Neuronal stem cell (in vitro differentiated cells): ENCODE measurements around the gene CA5A.
A peak's percentile ranks its signal among the peaks of the same experiment; 100 is the strongest.
"Not testable (repeated sequence)": the region's sequence is repeated elsewhere in the genome, so short reads cannot be mapped to it uniquely, and the experiment has no call there.

Experiments used
- DNase-seq: peaks from one replicate; pipeline ENCODE4 v3.0.0-alpha.2; 2013; ENCODE audit warnings: low spot score
- H2AFZ ChIP-seq: one replicate; pipeline ENCODE4 v1.6.1; 2013; ENCODE audit warnings: mild to moderate bottlenecking, low read length, inconsistent platforms
- H2AK5ac ChIP-seq: 2 replicates; pipeline ENCODE4 v1.6.1; 2013; ENCODE audit warnings: low read depth, mild to moderate bottlenecking, inconsistent platforms, low read length, moderate library complexity, mixed read lengths
- H2BK120ac ChIP-seq: 2 replicates; pipeline ENCODE4 v1.6.1; 2013; ENCODE audit warnings: low read depth, mild to moderate bottlenecking, inconsistent platforms, low read length, moderate library complexity, mixed read lengths
- H2BK12ac ChIP-seq: one replicate; pipeline ENCODE4 v1.6.1; 2013; ENCODE audit warnings: low read length, inconsistent platforms
- H2BK15ac ChIP-seq: 2 replicates; pipeline ENCODE4 v1.6.1; 2013; ENCODE audit warnings: mild to moderate bottlenecking, low read length, inconsistent platforms, mixed read lengths
- H2BK5ac ChIP-seq: one replicate; pipeline ENCODE4 v1.6.1; 2013; ENCODE audit warnings: inconsistent platforms, mild to moderate bottlenecking, low read length, moderate library complexity
- H3K14ac ChIP-seq: one replicate; pipeline ENCODE4 v1.6.1; 2013; ENCODE audit warnings: low read length, inconsistent platforms
- H3K18ac ChIP-seq: 2 replicates; pipeline ENCODE4 v1.6.1; 2013; ENCODE audit warnings: low read length, inconsistent platforms
- H3K23ac ChIP-seq: 2 replicates; pipeline ENCODE4 v1.6.1; 2013; ENCODE audit warnings: low read depth, mild to moderate bottlenecking, mixed read lengths, low read length, inconsistent platforms; ENCODE audit not compliant: poor library complexity
- H3K27ac ChIP-seq: replicated peaks from 3 replicates; pipeline ENCODE4 v1.5.1; 2013; ENCODE audit warnings: low read length, inconsistent platforms
- H3K27me3 ChIP-seq, 3 experiments: 2 replicates each; pipeline ENCODE4 v1.6.1; 2013; ENCODE audit warnings: low read length in 3 of 3, mild to moderate bottlenecking in 2 of 3, inconsistent platforms in 1 of 3, low read depth in 1 of 3, mixed read lengths in 1 of 3, moderate library complexity in 1 of 3; ENCODE audit not compliant: control insufficient read depth in 3 of 3, insufficient read depth in 3 of 3
- H3K36me3 ChIP-seq, 2 donors: replicated peaks in 1 of 2; 2 replicates each; pipeline ENCODE4 v1.6.1; 2013; ENCODE audit warnings: low read length in 2 of 2; ENCODE audit not compliant: control insufficient read depth in 2 of 2, insufficient read depth in 2 of 2
- H3K4ac ChIP-seq: 2 replicates; pipeline ENCODE4 v1.6.1; 2013; ENCODE audit warnings: inconsistent platforms, mild to moderate bottlenecking, low read length, moderate library complexity
- H3K4me1 ChIP-seq, 2 donors: 1 replicate in 1 of 2; 2 replicates in 1 of 2; pipeline ENCODE4 v1.6.1; 2013; ENCODE audit warnings: low read length in 2 of 2, low read depth in 1 of 2; ENCODE audit not compliant: control insufficient read depth in 2 of 2, insufficient read depth in 1 of 2
- H3K4me2 ChIP-seq: one replicate; pipeline ENCODE4 v1.6.1; 2013; ENCODE audit warnings: mild to moderate bottlenecking, low read length, inconsistent platforms; ENCODE audit not compliant: insufficient read depth, poor library complexity, severe bottlenecking
- H3K4me3 ChIP-seq, 2 donors: 2 replicates each; pipeline ENCODE4 v1.5.1; 2013; ENCODE audit warnings: low read length in 2 of 2, mild to moderate bottlenecking in 2 of 2, inconsistent platforms in 1 of 2, moderate library complexity in 1 of 2
- H3K79me1 ChIP-seq: one replicate; pipeline ENCODE4 v1.6.1; 2013; ENCODE audit warnings: low read depth, mild to moderate bottlenecking, inconsistent platforms, low read length, moderate library complexity
- H3K9ac ChIP-seq: one replicate; pipeline ENCODE4 v1.6.1; 2013; ENCODE audit warnings: mild to moderate bottlenecking, low read depth, low read length, inconsistent platforms; ENCODE audit not compliant: poor library complexity
- H3K9me3 ChIP-seq, 2 donors: replicated peaks in 1 of 2; 2 replicates each; pipeline versions ENCODE3 to v1.6.1; 2013; ENCODE audit warnings: low read length in 2 of 2, mild to moderate bottlenecking in 2 of 2, inconsistent platforms in 1 of 2, low read depth in 1 of 2, mixed read lengths in 1 of 2, moderate library complexity in 1 of 2; ENCODE audit not compliant: control insufficient read depth in 2 of 2, insufficient read depth in 1 of 2
- H4K8ac ChIP-seq: one replicate; pipeline ENCODE4 v1.6.1; 2013; ENCODE audit warnings: low read depth, mild to moderate bottlenecking, inconsistent platforms, low read length, moderate library complexity
- H4K91ac ChIP-seq: one replicate; pipeline ENCODE4 v1.6.1; 2013; ENCODE audit warnings: low read length, low read depth, mild to moderate bottlenecking, inconsistent platforms; ENCODE audit not compliant: poor library complexity
- WGBS, 2 donors: extraction: QIAGEN DNeasy Blood & Tissue Kit; methylation state at CpG; one replicate each; pipeline ENCODE4 v1.1.7; 2013; ENCODE audit warnings: missing lambda C conversion rate in 2 of 2, mixed read lengths in 1 of 2; ENCODE audit not compliant: insufficient read length in 2 of 2, insufficient replicate concordance in 1 of 2; ENCODE audit errors: extremely low coverage in 2 of 2; 5-methylcytosine and 5-hydroxymethylcytosine counted together

The CA5A gene

GRCh38 chr16:87877942-87878507, 58.3 kb downstream of the CA5A start:
- H3K18ac ChIP-seq = no peak overlapping the region
- H2AFZ ChIP-seq = no peak overlapping the region
- H3K79me1 ChIP-seq = no peaks in the 10 kb centered on the region
- peaks cover 0 to 27% (median 10%) of the 10 kb centered on the region in 3 experiments for H3K27me3 ChIP-seq
- no peak overlapping the region for H3K4ac ChIP-seq
- H3K27ac ChIP-seq = no peak overlapping the region
- H3K23ac ChIP-seq = peak overlapping the region; percentile 65
- no peak overlapping the region for H3K9ac ChIP-seq
- no peak overlapping the region for H3K4me2 ChIP-seq
- no peak overlapping the region for H2BK5ac ChIP-seq
- no peak overlapping the region for H2BK12ac ChIP-seq
- H2AK5ac ChIP-seq = peak overlapping the region; percentile 11
- no peak overlapping the region for H2BK15ac ChIP-seq
- no peaks in the 10 kb centered on the region for H3K36me3 ChIP-seq
- H4K91ac ChIP-seq = no peak overlapping the region
- DNase-seq = no peak
- no peak overlapping the region for H3K14ac ChIP-seq
- WGBS, 2 donors = no CpG with 5 or more reads among the region's 19 CpGs
- H2BK120ac ChIP-seq = no peak overlapping the region
- H3K9me3 ChIP-seq = no peaks in the 10 kb centered on the region
- H4K8ac ChIP-seq = no peak overlapping the region
- H3K4me1 ChIP-seq = peaks cover 0 to 4% of the 10 kb centered on the region in 2 donors
- H3K4me3 ChIP-seq = no peak overlapping the region

GRCh38 chr16:87874639-87875427, 61.5 kb downstream of the CA5A start:
- Histone ChIP-seq H3K27me3 (peaks cover 0 to 16% (median 10%) of the 10 kb centered on the region in 3 experiments), H3K4ac (no peak overlapping the region), H3K23ac (no peak overlapping the region), H2BK5ac (no peak overlapping the region), H3K4me2 (no peak overlapping the region), H3K9me3 (no peaks in the 10 kb centered on the region), H2BK15ac (no peak overlapping the region), H3K9ac (no peak overlapping the region), H2BK120ac (no peak overlapping the region), H3K36me3 (no peaks in the 10 kb centered on the region), H3K4me1 (peaks cover 0 to 13% of the 10 kb centered on the region in 2 donors), H3K14ac (no peak overlapping the region), H2BK12ac (no peak overlapping the region), H2AK5ac (no peak overlapping the region), H3K18ac (no peak overlapping the region), H4K8ac (no peak overlapping the region), H3K79me1 (no peaks in the 10 kb centered on the region), H3K4me3 (no peak overlapping the region), H2AFZ (no peak overlapping the region), H3K27ac (no peak overlapping the region), H4K91ac (no peak overlapping the region)
- no peak for DNase-seq
- no CpG with 5 or more reads among the region's 24 CpGs for WGBS, 2 donors

GRCh38 chr16:87870418-87871291, 65.7 kb downstream of the CA5A start:
- H2BK12ac ChIP-seq, H2BK15ac ChIP-seq, H2AK5ac ChIP-seq, H3K4me2 ChIP-seq, H3K79me1 ChIP-seq, H3K4me3 ChIP-seq, H2BK120ac ChIP-seq, H3K9me3 ChIP-seq, H4K91ac ChIP-seq, H2BK5ac ChIP-seq, H4K8ac ChIP-seq, H3K4ac ChIP-seq, H3K14ac ChIP-seq, H3K36me3 ChIP-seq: not testable (repeated sequence)
- Histone ChIP-seq H3K4me1 (peaks cover 0 to 13% of the 10 kb centered on the region in 2 donors), H3K27me3 (peaks cover 0 to 17% (median 13%) of the 10 kb centered on the region in 3 experiments), H3K18ac (peak overlapping the region; percentile 80), H2AFZ (peak overlapping the region; percentile 10), H3K9ac (peak overlapping the region; percentile 21), H3K23ac (peak overlapping the region; percentile 27), H3K27ac (peak overlapping the region; percentile 71)
- no CpG with 5 or more reads among the region's 24 CpGs for WGBS, 2 donors
- DNase-seq = peak; percentile 76
